ENCODE results near the gene C3orf20.

DNA sequence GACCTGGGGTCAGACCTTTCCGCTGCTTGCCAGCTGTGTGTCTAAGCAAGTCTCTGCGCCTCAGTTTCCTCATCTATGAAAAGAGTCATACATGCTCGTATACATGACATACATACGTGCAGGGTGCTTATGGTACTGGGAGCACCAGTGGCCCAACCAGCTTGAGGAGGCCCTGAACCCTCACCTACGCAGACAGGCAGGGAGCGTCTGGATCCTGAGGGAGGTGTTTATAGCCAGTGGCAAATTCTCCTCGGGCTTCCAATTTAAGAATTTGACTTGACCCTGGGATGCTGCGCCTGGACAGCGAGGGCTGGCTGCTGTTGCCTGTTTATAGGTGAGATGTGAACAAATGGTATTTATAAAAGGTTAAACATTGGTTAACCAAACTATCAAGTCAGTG, 126.1 kb downstream of the C3orf20 start:
- no peak for TF ChIP-seq POLR2A (IDR thresholded peaks at IDR 0.05)
- TF ChIP-seq, protein P1, sequence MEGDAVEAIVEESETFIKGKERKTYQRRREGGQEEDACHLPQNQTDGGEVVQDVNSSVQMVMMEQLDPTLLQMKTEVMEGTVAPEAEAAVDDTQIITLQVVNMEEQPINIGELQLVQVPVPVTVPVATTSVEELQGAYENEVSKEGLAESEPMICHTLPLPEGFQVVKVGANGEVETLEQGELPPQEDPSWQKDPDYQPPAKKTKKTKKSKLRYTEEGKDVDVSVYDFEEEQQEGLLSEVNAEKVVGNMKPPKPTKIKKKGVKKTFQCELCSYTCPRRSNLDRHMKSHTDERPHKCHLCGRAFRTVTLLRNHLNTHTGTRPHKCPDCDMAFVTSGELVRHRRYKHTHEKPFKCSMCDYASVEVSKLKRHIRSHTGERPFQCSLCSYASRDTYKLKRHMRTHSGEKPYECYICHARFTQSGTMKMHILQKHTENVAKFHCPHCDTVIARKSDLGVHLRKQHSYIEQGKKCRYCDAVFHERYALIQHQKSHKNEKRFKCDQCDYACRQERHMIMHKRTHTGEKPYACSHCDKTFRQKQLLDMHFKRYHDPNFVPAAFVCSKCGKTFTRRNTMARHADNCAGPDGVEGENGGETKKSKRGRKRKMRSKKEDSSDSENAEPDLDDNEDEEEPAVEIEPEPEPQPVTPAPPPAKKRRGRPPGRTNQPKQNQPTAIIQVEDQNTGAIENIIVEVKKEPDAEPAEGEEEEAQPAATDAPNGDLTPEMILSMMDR (IDR thresholded peaks at IDR 0.05), result no peak
